ENCODE data around the gene CYRIA. TPM values are rescaled to one million over a fixed set of nuclear protein-coding genes. Genes with fewer than 3 reads are reported as not detected.

The CYRIA gene
- 10 to 100 TPM; 10.3 to 13.3 (median 11.2) TPM for total RNA-seq

GRCh38 chr2:16665748-16666448, at the start of gene CYRIA:
Gene CYRIA (minus strand): TSS chr2:16665834. CDS start chr2:16588119, 77,715 bp downstream.
- intact Hi-C loops (cut with DNase I): no loop called here
- TF ChIP-seq POLR2AphosphoS5 (IDR thresholded peaks at IDR 0.05) (peak; percentile 17), EP300 (IDR thresholded peaks at IDR 0.05) (no peak)
- no peaks in the 10 kb centered on the region for H3K36me3 ChIP-seq
- DNase-seq (ENCODE audit: extremely low spot score): peak; percentile 91
- H3K4me1 ChIP-seq: peaks cover 28 to 56% (median 55%) of the 10 kb centered on the region in 4 donors
- no peaks in the 10 kb centered on the region for H3K9me3 ChIP-seq
- no peaks in the 10 kb centered on the region for H3K27me3 ChIP-seq
- H3K4me3 ChIP-seq: peak within 1 kb of the TSS; percentile 71 to 88 (median 76)
- peak within 1 kb of the TSS; percentile 64 to 81 (median 74) for H3K27ac ChIP-seq (replicated peaks in 1 of 4)
- 11% methylated on average over 22 of the region's 54 CpGs for WGBS

DNA sequence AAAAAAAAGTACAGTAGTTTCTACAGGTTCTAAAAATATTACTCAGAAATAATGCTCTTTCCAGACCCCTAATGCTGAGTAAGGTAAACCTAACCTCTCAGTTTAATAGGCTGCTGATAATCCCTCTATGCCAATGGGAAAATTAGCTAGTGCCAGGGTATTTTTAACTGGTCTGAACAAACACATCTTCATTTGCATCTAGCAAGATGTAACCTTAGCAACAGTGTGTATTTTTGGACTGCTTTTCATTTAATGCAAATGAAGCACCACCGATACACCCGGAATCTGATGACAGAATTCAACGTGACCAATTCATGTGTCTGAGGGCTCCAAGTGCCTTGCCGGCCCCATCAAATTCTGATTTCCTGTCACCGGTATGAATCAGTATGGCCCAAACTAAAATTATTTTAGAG, 47.4 kb upstream of the CYRIA start:
- Histone ChIP-seq H3K9me3 (no peaks in the 10 kb centered on the region), H3K36me3 (no peaks in the 10 kb centered on the region), H3K4me3 (no peak overlapping the region), H3K27ac (replicated peaks in 1 of 4) (no peak overlapping the region), H3K27me3 (no peaks in the 10 kb centered on the region), H3K4me1 (peaks cover 0 to 8% (median under 1%) of the 10 kb centered on the region in 4 donors)
- WGBS: 77% methylated on average over 5 of the region's 5 CpGs
- intact Hi-C loops (cut with DNase I): no loop called here
- no peak for TF ChIP-seq EP300 (IDR thresholded peaks at IDR 0.05)
- no peak for TF ChIP-seq POLR2AphosphoS5 (IDR thresholded peaks at IDR 0.05)
- TF ChIP-seq POLR2A (IDR thresholded peaks at IDR 0.05; ENCODE audit: low read depth): no peak
- DNase-seq (ENCODE audit: extremely low spot score): no peak

- H3K27ac ChIP-seq (replicated peaks in 1 of 4): no peak overlapping the region
- no peaks in the 10 kb centered on the region for H3K27me3 ChIP-seq
- no peak overlapping the region for H3K4me3 ChIP-seq
- no peaks in the 10 kb centered on the region for H3K36me3 ChIP-seq
- no peaks in the 10 kb centered on the region for H3K9me3 ChIP-seq
- no peaks in the 10 kb centered on the region for H3K4me1 ChIP-seq
- intact Hi-C loops (cut with DNase I): no loop called here
- 80% methylated on average over 2 of the region's 2 CpGs for WGBS
- no peak for DNase-seq (ENCODE audit: extremely low spot score)
- TF ChIP-seq POLR2AphosphoS5 (IDR thresholded peaks at IDR 0.05) (no peak), CTCF (IDR thresholded peaks at IDR 0.05) (no peak), EP300 (IDR thresholded peaks at IDR 0.05) (no peak), POLR2A (IDR thresholded peaks at IDR 0.05; ENCODE audit: low read depth) (no peak)
These were observed 44.1 kb upstream of the CYRIA start for GRCh38 chr2:16709769-16710168.

GRCh38 chr2:16708173-16708572, 42.5 kb upstream of the CYRIA start:
- 87% methylated on average over 2 of the region's 2 CpGs for WGBS
- Histone ChIP-seq H3K36me3 (no peaks in the 10 kb centered on the region), H3K4me3 (no peak overlapping the region), H3K27ac (replicated peaks in 1 of 4) (no peak overlapping the region), H3K4me1 (no peaks in the 10 kb centered on the region), H3K27me3 (no peaks in the 10 kb centered on the region), H3K9me3 (no peaks in the 10 kb centered on the region)
- no peak for DNase-seq (ENCODE audit: extremely low spot score)
- TF ChIP-seq EP300 (IDR thresholded peaks at IDR 0.05): no peak
- TF ChIP-seq POLR2A (IDR thresholded peaks at IDR 0.05; ENCODE audit: low read depth): no peak
- no peak for TF ChIP-seq CTCF (IDR thresholded peaks at IDR 0.05)
- TF ChIP-seq POLR2AphosphoS5 (IDR thresholded peaks at IDR 0.05): no peak
- intact Hi-C loops (cut with DNase I): no loop called here

- H3K4me3 ChIP-seq: no peak overlapping the region
- intact Hi-C loops (cut with DNase I): no loop called here
- no peak overlapping the region for H3K27ac ChIP-seq (replicated peaks in 1 of 4)
- 87% methylated on average over 5 of the region's 5 CpGs for WGBS
- H3K27me3 ChIP-seq: no peaks in the 10 kb centered on the region
- H3K36me3 ChIP-seq: no peaks in the 10 kb centered on the region
- H3K9me3 ChIP-seq: no peaks in the 10 kb centered on the region
- DNase-seq (ENCODE audit: extremely low spot score): no peak
- TF ChIP-seq POLR2AphosphoS5 (IDR thresholded peaks at IDR 0.05): no peak
- no peak for TF ChIP-seq CTCF (IDR thresholded peaks at IDR 0.05)
- no peak for TF ChIP-seq EP300 (IDR thresholded peaks at IDR 0.05)
- no peak for TF ChIP-seq POLR2A (IDR thresholded peaks at IDR 0.05; ENCODE audit: low read depth)
- no peaks in the 10 kb centered on the region for H3K4me1 ChIP-seq
These were observed 41.5 kb upstream of the CYRIA start for GRCh38 chr2:16707014-16707623.
